GOT3 (cell line): ENCODE results near the gene FN1.

Source experiments
- DNase-seq: peaks from one replicate; lab custom pipeline; 2025; ENCODE audit warnings: mixed read lengths; lab: John Stamatoyannopoulos, UW

The FN1 gene

DNA sequence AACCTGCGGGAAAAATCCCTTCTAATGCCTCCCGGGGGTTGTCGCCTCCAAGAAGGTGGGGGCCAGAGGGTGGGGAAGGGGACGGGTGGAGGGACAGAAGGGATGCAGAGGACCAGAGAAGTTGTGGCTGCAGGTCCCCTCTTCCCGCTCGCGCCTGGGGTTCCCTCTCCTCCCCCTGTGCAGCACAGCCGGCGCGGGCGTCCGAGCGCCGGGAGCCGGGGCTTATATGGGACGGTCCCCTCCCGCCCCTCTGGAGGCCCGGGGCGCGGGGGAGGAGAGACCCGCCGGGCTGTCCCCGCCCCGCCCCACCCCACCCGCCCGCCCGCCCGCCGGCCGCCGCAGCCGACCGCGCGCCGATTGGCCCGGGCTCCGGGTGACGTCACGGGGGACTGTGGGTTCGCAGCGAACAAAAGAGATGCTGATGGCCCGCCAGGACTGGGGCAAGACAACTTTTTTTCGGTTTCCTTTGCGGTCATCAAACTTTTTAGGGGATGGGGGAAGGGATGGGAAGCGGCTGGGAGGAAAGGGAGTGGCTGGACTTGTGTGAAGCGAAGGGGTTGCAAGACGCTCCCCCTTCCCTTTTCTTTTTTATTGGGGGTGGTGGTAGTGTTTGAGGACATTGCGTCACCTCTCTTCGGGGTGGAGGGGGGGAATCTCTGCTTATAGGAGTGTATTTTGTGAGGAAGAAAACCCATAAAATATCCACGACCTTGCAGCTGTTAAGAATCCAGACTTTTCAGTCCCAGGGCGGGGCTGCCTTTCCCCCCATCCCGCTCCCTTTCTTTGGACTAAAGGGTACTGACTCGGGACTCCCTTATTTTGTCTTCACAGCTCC lies at the start of gene FN1:
TSS of gene FN1 (minus strand) at position 199 of the 835 bp plus-strand sequence. CDS start 266 bp downstream, outside the sequence.
- DNase-seq: peak; percentile 92

- DNase-seq: no peak
These were observed 49.2 kb upstream of the FN1 start for GRCh38 chr2:215485032-215485431.

DNA sequence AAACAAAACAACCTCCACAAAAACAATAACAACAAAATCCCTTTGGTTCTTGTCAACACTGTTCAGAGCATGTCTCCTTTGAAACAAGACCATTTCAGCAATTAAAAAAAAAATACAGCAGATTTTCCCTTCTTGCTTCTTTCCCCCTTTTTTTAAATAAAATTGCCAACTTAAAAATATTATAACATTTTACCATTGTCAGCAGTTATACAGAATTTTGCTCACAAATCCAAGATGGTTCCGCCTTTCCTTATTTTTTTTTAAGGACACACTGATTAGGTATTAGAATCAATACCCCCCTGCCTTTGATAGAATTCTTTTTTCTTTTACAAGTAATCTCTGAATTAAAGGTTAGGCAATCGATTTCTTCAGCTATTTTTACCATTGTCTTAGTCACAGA lies 48.7 kb upstream of the FN1 start:
- DNase-seq: no peak

GRCh38 chr2:215483431-215483830 lies 47.6 kb upstream of the FN1 start:
- no peak for DNase-seq

- no peak for DNase-seq
These were observed 43.8 kb upstream of the FN1 start for GRCh38 chr2:215479536-215480240.

DNA sequence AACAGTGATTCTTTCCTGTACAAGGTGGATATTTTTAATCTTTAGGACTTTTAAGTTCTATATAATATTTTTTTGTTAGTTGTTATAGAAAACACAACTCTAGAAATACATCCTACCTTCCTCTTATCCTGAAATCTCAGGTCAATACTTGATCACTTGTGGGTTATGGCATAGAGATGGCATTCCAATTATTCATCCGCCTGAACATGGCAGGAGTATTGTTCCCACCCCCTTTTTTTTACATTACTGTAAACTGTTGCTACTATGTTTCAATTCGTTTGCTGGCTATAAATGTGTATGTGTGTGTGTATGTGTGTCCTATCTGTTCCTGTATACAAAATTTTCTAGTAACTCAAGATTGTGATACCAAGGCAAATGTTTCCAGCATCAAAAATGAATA lies 43.3 kb upstream of the FN1 start:
- DNase-seq: no peak

- DNase-seq: no peak
These were observed 40.6 kb upstream of the FN1 start for GRCh38 chr2:215476424-215476823.

DNA sequence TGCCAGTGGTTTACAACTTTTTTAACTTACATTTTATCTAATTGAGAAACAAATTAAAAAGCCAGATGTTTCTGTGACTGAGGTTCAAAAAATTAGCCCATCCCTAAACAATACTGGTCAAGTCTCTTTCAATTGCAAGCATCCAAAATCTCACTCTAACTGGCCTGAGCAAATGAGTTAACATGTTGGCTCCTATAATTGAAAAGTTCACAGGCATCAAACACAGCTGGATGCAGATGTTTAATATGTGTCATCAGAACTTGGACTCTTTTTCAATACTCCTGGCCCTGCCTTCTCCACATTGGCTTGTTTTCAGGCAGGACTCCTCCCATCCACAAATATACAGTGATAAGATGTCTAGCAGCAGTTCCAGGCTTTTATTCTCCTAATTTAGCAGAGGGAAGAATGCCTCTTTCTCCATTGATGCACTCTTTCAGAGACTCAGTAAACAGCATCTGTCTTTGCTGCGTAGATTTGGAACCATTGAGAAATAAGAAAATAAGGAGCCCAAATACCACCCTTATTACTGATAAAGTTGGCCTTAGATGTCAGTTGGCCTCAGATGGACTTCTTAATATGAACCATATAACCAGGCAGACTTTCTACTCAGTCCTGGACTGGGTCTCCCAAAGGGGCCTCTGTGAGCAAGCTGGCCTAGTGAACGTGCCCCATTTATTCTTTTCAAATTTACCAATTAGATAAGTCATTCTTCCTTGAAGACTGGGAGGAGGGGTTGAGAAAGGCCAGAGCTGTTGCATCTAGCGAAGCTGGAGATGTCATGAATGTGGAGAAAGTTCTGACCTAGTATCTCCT lies 30.4 kb upstream of the FN1 start:
- no peak for DNase-seq

DNA sequence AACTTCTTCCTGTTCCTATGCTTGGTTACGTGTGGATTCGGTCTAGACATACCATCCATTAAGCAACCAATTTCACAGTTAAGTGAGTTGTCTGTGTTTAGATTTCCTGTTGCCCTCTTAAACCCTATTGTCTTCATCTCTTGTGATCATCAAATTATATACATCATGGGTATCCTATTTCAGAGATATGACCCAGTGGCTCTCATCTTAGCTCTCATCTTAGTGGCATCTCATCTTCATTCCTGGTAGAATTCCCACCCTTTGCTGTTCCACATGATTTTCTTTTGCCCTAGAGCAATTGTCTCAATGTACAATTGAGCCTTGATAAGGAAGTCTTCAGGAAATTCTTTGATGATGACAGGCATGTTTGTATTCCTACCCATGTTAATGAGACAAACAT lies 29.4 kb upstream of the FN1 start:
- DNase-seq: no peak

- DNase-seq: no peak
These were observed 26.1 kb upstream of the FN1 start for GRCh38 chr2:215461836-215462532.

GRCh38 chr2:215460682-215461382 lies 25.0 kb upstream of the FN1 start:
- DNase-seq: no peak

DNA sequence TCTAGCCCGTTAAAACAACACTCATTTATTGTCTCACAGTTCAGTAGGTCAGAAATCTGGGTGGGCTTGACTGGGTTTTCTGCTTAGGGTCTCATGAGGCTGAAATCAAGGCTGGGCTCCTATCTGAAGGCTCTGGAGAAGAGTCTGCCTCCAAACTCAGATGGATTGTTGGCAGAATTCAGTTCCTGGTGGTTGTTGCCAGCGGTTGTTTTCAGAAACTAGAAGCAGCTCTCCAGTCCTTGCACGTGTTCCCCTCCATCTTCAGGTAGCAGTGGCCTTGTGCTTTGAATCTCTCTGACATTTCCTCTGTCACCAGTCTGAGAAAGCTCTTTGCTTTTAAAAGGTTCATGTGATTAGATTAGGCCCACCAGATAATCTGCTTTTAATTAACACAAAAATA lies 20.1 kb upstream of the FN1 start:
- no peak for DNase-seq

- no peak for DNase-seq
These were observed 18.8 kb upstream of the FN1 start for GRCh38 chr2:215454519-215455246.

GRCh38 chr2:215452725-215453124 lies 16.9 kb upstream of the FN1 start:
- no peak for DNase-seq

DNA sequence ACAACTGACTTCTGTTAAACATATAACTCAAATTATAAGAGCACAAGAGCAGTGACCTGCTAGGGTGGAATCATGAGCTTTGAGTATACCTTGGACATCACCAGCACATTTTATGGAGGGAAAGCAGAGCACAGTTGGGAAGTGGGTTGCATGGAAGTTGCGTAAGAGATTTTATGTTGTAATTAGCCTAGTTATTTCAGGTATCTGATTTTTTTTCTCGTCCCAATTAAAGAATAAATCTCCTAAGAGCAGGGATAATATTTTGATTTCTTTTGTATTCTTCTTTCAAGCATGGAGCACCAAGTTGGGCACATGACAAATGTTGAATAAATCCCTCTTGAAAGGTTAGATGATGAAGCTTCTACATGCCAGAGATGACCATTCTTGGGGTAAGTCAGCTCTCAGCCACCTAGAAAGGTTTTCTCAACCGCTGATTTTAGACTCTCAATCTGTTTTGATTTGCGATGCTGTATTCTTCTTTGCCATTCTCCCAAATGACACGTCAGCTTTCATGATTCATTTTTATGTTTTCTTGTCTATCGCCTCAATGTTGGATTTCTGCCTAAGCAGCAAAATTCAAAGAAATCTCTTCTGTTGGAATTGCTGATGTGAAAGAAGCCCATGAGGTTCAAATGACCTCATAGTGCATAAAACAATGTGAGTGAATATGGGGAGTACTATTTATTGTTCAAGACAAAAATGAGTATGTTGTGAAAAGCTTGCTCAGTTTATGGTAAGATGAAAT lies 15.3 kb upstream of the FN1 start:
- no peak for DNase-seq

- no peak for DNase-seq
These were observed 14.5 kb upstream of the FN1 start for GRCh38 chr2:215450188-215451011.

DNA sequence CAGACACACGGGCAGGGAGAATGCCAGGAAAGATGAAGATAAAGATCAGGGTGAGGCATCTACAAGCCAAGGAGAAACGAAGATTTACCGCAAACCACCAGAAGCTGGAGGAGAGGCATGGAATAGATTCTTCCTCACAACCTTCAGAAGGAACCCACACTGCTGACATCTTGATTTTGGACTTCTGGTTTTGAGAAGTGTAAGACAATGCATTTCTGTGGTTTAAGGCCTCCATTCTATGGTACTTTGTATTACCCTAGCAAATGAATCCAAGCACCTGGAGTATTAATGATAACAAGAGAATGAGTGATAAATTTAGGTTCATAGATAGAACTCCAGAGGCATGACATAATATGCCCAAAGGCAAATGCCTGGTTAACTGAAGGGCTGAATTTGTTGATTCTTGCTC lies 11.8 kb upstream of the FN1 start:
- DNase-seq: no peak

- no peak for DNase-seq
These were observed 11.2 kb upstream of the FN1 start for GRCh38 chr2:215447056-215447455.

- no peak for DNase-seq
These were observed 6.5 kb upstream of the FN1 start for GRCh38 chr2:215442401-215442787.
